Ovary (tissue), 9 donors: ENCODE measurements around the gene RFFL. TPM values are rescaled to one million over a fixed set of nuclear protein-coding genes. Genes with fewer than 3 reads are reported as not detected.

Source experiments
- DNase-seq, 5 donors: peaks; one replicate each; pipeline ENCODE4 v3.0.0-alpha.2; 2019 to 2020
- H3K27ac ChIP-seq, 2 donors: fragments of 200-600 bp; one replicate each; pipeline versions ENCODE4 v1.5.1 to v1.8.0; 2019 to 2022
- H3K27me3 ChIP-seq: fragments of 200-600 bp; one replicate; pipeline ENCODE4 v1.8.0; 2022
- H3K36me3 ChIP-seq: fragments of 200-600 bp; sonication (generic); one replicate; pipeline ENCODE4 v1.5.1; 2019
- H3K4me1 ChIP-seq: one replicate; pipeline ENCODE4 v1.8.1; 2013; ENCODE audit warnings: mild to moderate bottlenecking, moderate library complexity; ENCODE audit not compliant: insufficient read depth
- H3K4me3 ChIP-seq: fragments of 200-600 bp; sonication (generic); one replicate; pipeline ENCODE4 v1.5.1; 2017
- H3K9me3 ChIP-seq, 2 donors: fragments of 200-600 bp in 1 of 2; sonication (generic) in 1 of 2; one replicate each; pipeline versions ENCODE4 v1.5.1 to v1.8.1; 2013 to 2019; ENCODE audit warnings: mild to moderate bottlenecking in 1 of 2, moderate library complexity in 1 of 2
- EP300 ChIP-seq: sonication (generic); formaldehyde crosslinking; IDR thresholded peaks from one replicate; pipeline ENCODE4 v1.6.1; 2017; ENCODE audit warnings: antibody characterized with exemption
- POLR2A ChIP-seq: fragments of 450-650 bp; IDR thresholded peaks from one replicate; pipeline ENCODE4 v1.6.1; 2017; ENCODE audit warnings: antibody characterized with exemption, mild to moderate bottlenecking, moderate library complexity
- WGBS, 3 donors: extraction: QIAGEN DNeasy Blood & Tissue Kit in 1 of 3; methylation state at CpG; one replicate each; pipeline versions ENCODE4 v1.1.5 to v1.1.7; 2013 to 2017; 5-methylcytosine and 5-hydroxymethylcytosine counted together
- intact Hi-C, 4 donors: fragments of 100-400 bp; cut with DNase I; formaldehyde crosslinking; loops; one replicate each; pipeline versions ENCODE4 v1.11.0 to v1.15.1; 2022 to 2023
- polyA plus RNA-seq, 2 donors: library from polyadenylated mRNA; stranded (reverse); fragments of 200-250 nt in 1 of 2; fragments of 350-450 nt in 1 of 2; fragmentation: Illumina TruSeq in 1 of 2; extraction: RNeasy Lipid Tissue Mini Kit (QIAGEN cat#74804) in 1 of 2; gene quantifications; one replicate each; pipeline ENCODE4 v1.2.3, GENCODE V29; 2013 to 2014
- total RNA-seq, 7 donors: library from RNA; depleted of rRNA in 2 of 7; stranded (reverse); fragments of >200 nt in 2 of 7; fragmentation: NEBNext Ultra II Directional in 3 of 7; extraction: Animal tissue kit (Norgen Biotek cat#: 25700) in 3 of 7; gene quantifications; one replicate each; pipeline versions ENCODE4 v1.1.0 to v1.2.4, GENCODE V29; 2016 to 2023
- TF ChIP-seq, protein P1 (sequence below), 3 donors: fragments of 450-650 bp in 2 of 3; fragments of 200-600 bp in 1 of 3; IDR thresholded peaks; one replicate each; pipeline versions ENCODE4 v1.5.1 to v1.8.0; 2016 to 2022; ENCODE audit warnings: antibody characterized with exemption in 3 of 3, mild to moderate bottlenecking in 1 of 3
- donor health status: DM: no; HTN: no; CAD: no; lungs with moderate emphysema.
- donor health status: DM: no; HTN: no; CAD: no.
- donor health status: Bipolar disorder and iron deficiency.
- donor health status: DM: yes; HTN: yes; CAD: no.
- donor health status: DM: no; HTN: no; CAD: no.
- donor health status: DM: yes; HTN: yes; CAD: no.

RFFL gene
- total and polyA plus RNA-seq, 9 donors = 6.3 to 23.9 (median 18.5) TPM

DNA sequence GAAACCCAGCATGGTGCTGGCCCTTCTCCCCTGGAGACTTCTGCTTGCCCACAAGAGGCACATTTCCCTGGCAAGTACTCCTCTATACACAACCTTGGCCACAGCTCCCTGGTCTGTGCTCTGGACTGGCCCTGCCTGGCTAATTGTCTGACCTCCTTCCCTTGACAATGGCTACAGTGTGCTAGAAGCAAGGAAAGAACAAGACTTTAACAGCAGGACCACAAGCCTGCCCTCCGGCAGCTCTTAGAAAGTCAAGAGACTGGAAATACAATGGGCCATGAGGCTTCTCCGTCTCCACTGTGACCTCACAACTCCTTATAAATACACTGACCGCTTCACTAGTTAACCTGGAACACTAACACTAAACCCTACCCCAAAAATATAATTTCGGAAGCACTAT lies 46.5 kb downstream of the RFFL start:
- intact Hi-C loops = loop anchor here in 1 of 4 donors (10.0 kb wide), 1 partner anchor 48 kb away; the partner anchor contains the start of gene RFFL
- no peaks in the 10 kb centered on the region for H3K27me3 ChIP-seq
- 97 to 98% (median 98%) methylated on average over 4 of the region's 4 CpGs for WGBS, 3 donors
- no peak for DNase-seq
- H3K9me3 ChIP-seq = no peaks in the 10 kb centered on the region
- H3K4me1 ChIP-seq = no peaks in the 10 kb centered on the region
- no peak overlapping the region for H3K4me3 ChIP-seq
- TF ChIP-seq, protein P1, sequence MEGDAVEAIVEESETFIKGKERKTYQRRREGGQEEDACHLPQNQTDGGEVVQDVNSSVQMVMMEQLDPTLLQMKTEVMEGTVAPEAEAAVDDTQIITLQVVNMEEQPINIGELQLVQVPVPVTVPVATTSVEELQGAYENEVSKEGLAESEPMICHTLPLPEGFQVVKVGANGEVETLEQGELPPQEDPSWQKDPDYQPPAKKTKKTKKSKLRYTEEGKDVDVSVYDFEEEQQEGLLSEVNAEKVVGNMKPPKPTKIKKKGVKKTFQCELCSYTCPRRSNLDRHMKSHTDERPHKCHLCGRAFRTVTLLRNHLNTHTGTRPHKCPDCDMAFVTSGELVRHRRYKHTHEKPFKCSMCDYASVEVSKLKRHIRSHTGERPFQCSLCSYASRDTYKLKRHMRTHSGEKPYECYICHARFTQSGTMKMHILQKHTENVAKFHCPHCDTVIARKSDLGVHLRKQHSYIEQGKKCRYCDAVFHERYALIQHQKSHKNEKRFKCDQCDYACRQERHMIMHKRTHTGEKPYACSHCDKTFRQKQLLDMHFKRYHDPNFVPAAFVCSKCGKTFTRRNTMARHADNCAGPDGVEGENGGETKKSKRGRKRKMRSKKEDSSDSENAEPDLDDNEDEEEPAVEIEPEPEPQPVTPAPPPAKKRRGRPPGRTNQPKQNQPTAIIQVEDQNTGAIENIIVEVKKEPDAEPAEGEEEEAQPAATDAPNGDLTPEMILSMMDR (IDR thresholded peaks at IDR 0.05) = no peak
- TF ChIP-seq EP300 = no peak
- TF ChIP-seq POLR2A = no peak
- H3K27ac ChIP-seq = no peak overlapping the region
- no peaks in the 10 kb centered on the region for H3K36me3 ChIP-seq

DNA sequence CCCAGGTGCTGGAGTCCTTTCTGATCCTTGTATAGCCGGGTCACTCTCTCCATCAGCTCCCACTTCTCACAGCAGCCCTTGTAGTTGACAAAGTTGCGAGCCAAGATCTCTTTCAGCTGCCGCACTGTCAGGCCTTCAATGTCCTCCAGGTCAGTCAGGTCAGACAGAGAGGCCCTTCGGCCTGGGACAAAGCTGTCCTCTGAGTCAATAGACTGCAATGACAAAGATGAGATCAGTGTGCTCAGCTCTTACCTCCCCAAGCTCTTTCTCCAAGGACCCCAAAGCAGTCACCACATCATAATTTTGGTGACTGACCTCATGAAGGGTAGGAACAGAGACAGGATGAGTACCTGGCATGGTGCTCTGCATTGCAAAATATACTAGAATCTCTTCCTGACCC lies 47.1 kb downstream of the RFFL start:
- H3K27me3 ChIP-seq = no peaks in the 10 kb centered on the region
- no peaks in the 10 kb centered on the region for H3K4me1 ChIP-seq
- TF ChIP-seq POLR2A (no peak), EP300 (no peak)
- TF ChIP-seq, protein P1 (IDR thresholded peaks at IDR 0.05) = no peak
- H3K4me3 ChIP-seq = no peak overlapping the region
- intact Hi-C loops = loop anchor here in 1 of 4 donors (10.0 kb wide), 1 partner anchor 48 kb away; the partner anchor contains the start of gene RFFL
- 94 to 99% (median 97%) methylated on average over 4 of the region's 4 CpGs for WGBS, 3 donors
- no peaks in the 10 kb centered on the region for H3K36me3 ChIP-seq
- H3K27ac ChIP-seq = no peak overlapping the region
- no peaks in the 10 kb centered on the region for H3K9me3 ChIP-seq
- DNase-seq = no peak

DNA sequence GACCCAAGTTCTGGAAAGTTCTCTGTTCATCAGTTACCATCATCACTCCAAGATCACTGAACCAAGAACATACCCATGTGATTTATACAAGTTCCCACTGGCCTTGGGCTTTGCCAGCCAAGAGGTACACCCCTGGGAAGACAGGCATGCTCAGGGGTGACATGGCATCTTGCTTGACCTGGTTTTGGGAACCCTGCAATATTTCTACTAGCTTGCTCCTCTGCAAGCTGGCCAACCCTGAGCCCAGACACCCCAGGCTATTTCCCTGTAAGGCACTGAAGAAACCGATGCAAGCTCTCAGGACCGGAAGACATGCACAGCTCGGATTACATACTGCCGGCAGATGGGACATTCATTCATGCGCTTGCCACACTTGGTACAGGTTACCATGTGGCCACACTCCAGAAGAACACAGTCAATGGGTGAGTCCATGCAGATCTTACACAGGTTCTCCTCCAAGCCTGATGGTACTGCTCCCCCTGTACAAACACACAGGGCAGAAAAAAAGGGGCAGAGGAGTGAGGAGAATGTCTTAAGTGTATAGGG lies 51.8 kb downstream of the RFFL start:
- H3K27ac ChIP-seq = no peak overlapping the region
- no peaks in the 10 kb centered on the region for H3K9me3 ChIP-seq
- TF ChIP-seq, protein P1 (IDR thresholded peaks at IDR 0.05) = no peak
- no peak for TF ChIP-seq EP300
- no peak for TF ChIP-seq POLR2A
- intact Hi-C loops = loop anchor here in 1 of 4 donors (10.0 kb wide), 1 partner anchor 53 kb away; the partner anchor contains the start of gene RFFL
- no peaks in the 10 kb centered on the region for H3K4me1 ChIP-seq
- H3K36me3 ChIP-seq = no peaks in the 10 kb centered on the region
- H3K4me3 ChIP-seq = no peak overlapping the region
- DNase-seq = no peak
- no peaks in the 10 kb centered on the region for H3K27me3 ChIP-seq
- WGBS, 3 donors = 63 to 83% (median 67%) methylated on average over 5 of the region's 5 CpGs

DNA sequence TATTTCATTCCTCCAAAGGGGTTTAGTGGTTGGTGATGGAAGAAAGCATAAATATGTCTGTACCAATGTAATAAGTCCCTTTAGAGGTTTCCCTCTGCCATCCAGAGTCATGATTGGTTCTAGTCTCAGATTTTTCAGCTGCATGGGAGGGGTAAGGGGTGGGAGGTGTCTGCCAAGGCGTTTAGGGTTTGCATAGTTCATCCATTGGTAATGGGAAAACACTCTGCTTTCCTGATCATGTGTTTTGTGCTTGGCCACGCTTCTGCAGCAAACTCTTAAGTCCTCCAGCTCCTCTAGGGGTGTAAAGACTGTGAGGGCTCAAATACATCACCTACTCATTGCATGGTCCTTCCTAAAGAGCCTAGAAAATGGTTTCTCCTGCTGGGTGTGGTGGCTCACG lies 53.4 kb downstream of the RFFL start:
- TF ChIP-seq EP300 (no peak), POLR2A (no peak)
- intact Hi-C loops = loop anchor here in 1 of 4 donors (10.0 kb wide), 1 partner anchor 55 kb away; the partner anchor contains the start of gene RFFL
- no peaks in the 10 kb centered on the region for H3K9me3 ChIP-seq
- 66 to 74% (median 71%) methylated on average over 3 of the region's 3 CpGs for WGBS, 3 donors
- no peak overlapping the region for H3K4me3 ChIP-seq
- H3K27ac ChIP-seq = no peak overlapping the region
- DNase-seq = no peak
- no peaks in the 10 kb centered on the region for H3K27me3 ChIP-seq
- no peaks in the 10 kb centered on the region for H3K36me3 ChIP-seq
- H3K4me1 ChIP-seq = no peaks in the 10 kb centered on the region

DNA sequence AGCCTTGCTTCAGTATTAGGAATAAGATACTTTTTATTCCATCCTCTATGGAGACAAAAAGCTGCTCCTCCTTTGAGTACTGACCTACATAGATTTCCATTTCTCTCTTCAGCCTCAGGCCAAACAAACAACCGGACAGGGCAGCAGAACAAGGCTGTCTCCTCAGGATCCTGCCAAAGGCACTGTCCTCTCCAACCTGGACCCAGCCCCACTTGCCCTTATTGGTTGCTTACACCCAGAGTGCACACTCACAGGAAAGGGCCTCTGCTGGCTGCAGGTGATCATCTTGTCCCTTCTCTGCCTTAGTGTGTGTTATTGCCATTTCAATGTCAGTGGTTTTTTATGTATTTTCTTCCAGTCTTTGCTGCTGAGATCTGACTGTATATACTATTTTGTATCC lies 56.5 kb downstream of the RFFL start:
- 25 to 82% (median 58%) methylated on average over 1 of the region's 1 CpG for WGBS, 3 donors
- no peaks in the 10 kb centered on the region for H3K27me3 ChIP-seq
- no peaks in the 10 kb centered on the region for H3K4me1 ChIP-seq
- TF ChIP-seq EP300 = no peak
- TF ChIP-seq POLR2A = no peak
- TF ChIP-seq, protein P1 (IDR thresholded peaks at IDR 0.05) = no peak
- H3K36me3 ChIP-seq = no peaks in the 10 kb centered on the region
- H3K4me3 ChIP-seq = no peak overlapping the region
- DNase-seq = no peak
- no peak overlapping the region for H3K27ac ChIP-seq
- intact Hi-C loops = no loop called here
- H3K9me3 ChIP-seq = no peaks in the 10 kb centered on the region
